HEK293 (cell line): Measurements from ENCODE around the gene EXT2.

ENCODE experiments used
- CTCF ChIA-PET: fragments of 350-600 bp; formaldehyde crosslinking; extraction: SDS; loops from one replicate; lab custom pipeline; 2021; ENCODE audit warnings: antibody characterized with exemption; lab: Yijun Ruan, JAX
- POLR2A ChIA-PET: fragments of 300-600 bp; formaldehyde crosslinking; extraction: SDS; loops from one replicate; lab custom pipeline; 2020; ENCODE audit warnings: antibody characterized with exemption, inconsistent platforms; lab: Yijun Ruan, JAX
- H3K27ac ChIP-seq: fragments of 200-500 bp; sonication (Bioruptor generic); 2 replicates; pipeline ENCODE4 v1.5.1; 2014; ENCODE audit warnings: low read depth, low read length, control low read depth, inconsistent platforms; ENCODE audit errors: extremely low read depth
- H3K36me3 ChIP-seq, 2 experiments: fragments of 200-500 bp in 1 of 2; sonication (Bioruptor generic) in 1 of 2; 1 replicate in 1 of 2; 2 replicates in 1 of 2; pipeline ENCODE4 v1.5.1; 2014 to 2017; ENCODE audit warnings: inconsistent platforms in 2 of 2, low read length in 2 of 2; ENCODE audit not compliant: control insufficient read depth in 2 of 2, insufficient read depth in 1 of 2
- H3K4me1 ChIP-seq: fragments of 200-500 bp; sonication (Bioruptor generic); 2 replicates; pipeline ENCODE4 v1.5.1; 2014; ENCODE audit warnings: mild to moderate bottlenecking, low read length, inconsistent platforms; ENCODE audit not compliant: control insufficient read depth, insufficient read depth
- H3K4me3 ChIP-seq: 2 replicates; pipeline ENCODE4 v1.5.1; 2011; ENCODE audit warnings: low read depth, mild to moderate bottlenecking, control low read depth, low read length, moderate library complexity
- H3K9me3 ChIP-seq: fragments of 200-500 bp; sonication (Bioruptor generic); 2 replicates; pipeline ENCODE4 v1.5.1; 2014; ENCODE audit warnings: low read depth, low read length, inconsistent platforms; ENCODE audit not compliant: control insufficient read depth, insufficient read depth
- EGR2 ChIP-seq: fragments of 450-650 bp; formaldehyde crosslinking; IDR thresholded peaks from 2 replicates; pipeline ENCODE4 v1.5.1; 2016; ENCODE audit warnings: low read depth, missing biosample characterization, missing genetic modification characterization
- GLIS2 ChIP-seq: fragments of 450-650 bp; formaldehyde crosslinking; IDR thresholded peaks from 2 replicates; pipeline ENCODE4 v1.5.1; 2016; ENCODE audit warnings: missing biosample characterization, missing genetic modification characterization
- KLF8 ChIP-seq: fragments of 450-650 bp; formaldehyde crosslinking; IDR thresholded peaks from 2 replicates; pipeline ENCODE4 v1.5.1; 2016; ENCODE audit warnings: missing biosample characterization, missing genetic modification characterization
- MZF1 ChIP-seq: fragments of 450-650 bp; formaldehyde crosslinking; IDR thresholded peaks from 2 replicates; pipeline ENCODE4 v1.5.1; 2017; ENCODE audit warnings: missing biosample characterization, missing genetic modification characterization, borderline replicate concordance
- OSR2 ChIP-seq: fragments of 450-650 bp; formaldehyde crosslinking; IDR thresholded peaks from 2 replicates; pipeline ENCODE4 v1.5.1; 2016; ENCODE audit warnings: missing biosample characterization, missing genetic modification characterization
- SETDB1 ChIP-seq: IDR thresholded peaks from one replicate; pipeline ENCODE4 v1.6.1; 2017; ENCODE audit warnings: mild to moderate bottlenecking, low read length, moderate library complexity, mixed read lengths; ENCODE audit not compliant: insufficient read length
- SP3 ChIP-seq: fragments of 450-650 bp; formaldehyde crosslinking; IDR thresholded peaks from 2 replicates; pipeline ENCODE4 v1.5.1; 2016; ENCODE audit warnings: missing biosample characterization, missing genetic modification characterization
- WT1 ChIP-seq: fragments of 450-650 bp; formaldehyde crosslinking; IDR thresholded peaks from 2 replicates; pipeline ENCODE4 v1.5.1; 2016; ENCODE audit warnings: missing biosample characterization, missing genetic modification characterization
- ZBTB17 ChIP-seq: fragments of 450-650 bp; formaldehyde crosslinking; IDR thresholded peaks from 2 replicates; pipeline ENCODE4 v1.5.1; 2016; ENCODE audit warnings: missing biosample characterization, missing genetic modification characterization
- ZBTB8A ChIP-seq: fragments of 450-650 bp; formaldehyde crosslinking; IDR thresholded peaks from 2 replicates; pipeline ENCODE4 v1.5.1; 2016; ENCODE audit warnings: missing biosample characterization, missing genetic modification characterization
- ZEB2 ChIP-seq: fragments of 450-650 bp; formaldehyde crosslinking; IDR thresholded peaks from 2 replicates; pipeline ENCODE4 v1.5.1; 2016; ENCODE audit warnings: missing biosample characterization, missing genetic modification characterization
- ZFHX2 ChIP-seq: fragments of 450-650 bp; formaldehyde crosslinking; conservative IDR thresholded peaks from 2 replicates; pipeline ENCODE4 v1.5.1; 2016; ENCODE audit warnings: missing biosample characterization, missing genetic modification characterization
- ZNF112 ChIP-seq: fragments of 450-650 bp; formaldehyde crosslinking; IDR thresholded peaks from 2 replicates; pipeline ENCODE4 v1.5.0; 2017; ENCODE audit warnings: missing biosample characterization, missing genetic modification characterization
- ZNF138 ChIP-seq: fragments of 450-650 bp; formaldehyde crosslinking; IDR thresholded peaks from 2 replicates; pipeline ENCODE4 v1.5.1; 2016; ENCODE audit warnings: missing biosample characterization, missing genetic modification characterization, borderline replicate concordance
- ZNF174 ChIP-seq: fragments of 450-650 bp; formaldehyde crosslinking; IDR thresholded peaks from 2 replicates; pipeline ENCODE4 v1.5.0; 2017; ENCODE audit warnings: missing biosample characterization, mild to moderate bottlenecking, missing genetic modification characterization
- ZNF2 ChIP-seq: fragments of 450-650 bp; formaldehyde crosslinking; IDR thresholded peaks from 2 replicates; pipeline ENCODE4 v1.5.1; 2016; ENCODE audit warnings: missing biosample characterization, missing genetic modification characterization
- ZNF214 ChIP-seq: fragments of 450-650 bp; formaldehyde crosslinking; IDR thresholded peaks from 2 replicates; pipeline ENCODE4 v1.5.1; 2017; ENCODE audit warnings: missing biosample characterization, mild to moderate bottlenecking, missing genetic modification characterization, borderline replicate concordance
- ZNF274 ChIP-seq, 2 experiments: fragments of 200-500 bp in 1 of 2; fragments of 450-650 bp in 1 of 2; sonication (Bioruptor generic) in 1 of 2; formaldehyde crosslinking in 1 of 2; IDR thresholded peaks; 2 replicates each; pipeline versions ENCODE4 v1.5.1 to v1.6.1; 2014 to 2016; ENCODE audit warnings: borderline replicate concordance in 1 of 2, inconsistent platforms in 1 of 2, low read length in 1 of 2, missing biosample characterization in 1 of 2, missing genetic modification characterization in 1 of 2
- ZNF426 ChIP-seq: fragments of 450-650 bp; formaldehyde crosslinking; IDR thresholded peaks from 2 replicates; pipeline ENCODE4 v1.5.1; 2017; ENCODE audit warnings: missing biosample characterization, missing genetic modification characterization, mild to moderate bottlenecking, inconsistent platforms, moderate library complexity
- ZNF473 ChIP-seq: fragments of 450-650 bp; formaldehyde crosslinking; IDR thresholded peaks from 2 replicates; pipeline ENCODE4 v1.5.1; 2017; ENCODE audit warnings: missing biosample characterization, missing genetic modification characterization
- ZNF501 ChIP-seq: fragments of 450-650 bp; formaldehyde crosslinking; IDR thresholded peaks from 2 replicates; pipeline ENCODE4 v1.5.1; 2016; ENCODE audit warnings: missing biosample characterization, missing genetic modification characterization
- ZNF544 ChIP-seq: fragments of 450-650 bp; formaldehyde crosslinking; IDR thresholded peaks from 2 replicates; pipeline ENCODE4 v1.5.0; 2017; ENCODE audit warnings: missing biosample characterization, missing genetic modification characterization
- ZNF549 ChIP-seq: fragments of 450-650 bp; IDR thresholded peaks from 2 replicates; pipeline ENCODE4 v1.5.1; 2018; ENCODE audit warnings: missing biosample characterization, missing genetic modification characterization, mild to moderate bottlenecking, inconsistent platforms, moderate library complexity
- ZSCAN16 ChIP-seq: fragments of 450-650 bp; formaldehyde crosslinking; IDR thresholded peaks from 2 replicates; pipeline ENCODE4 v1.5.1; 2016; ENCODE audit warnings: missing biosample characterization, missing genetic modification characterization
- TF ChIP-seq, protein P1 (sequence below): fragments of 450-650 bp; formaldehyde crosslinking; IDR thresholded peaks from 2 replicates; pipeline ENCODE4 v1.5.1; 2016; ENCODE audit warnings: missing biosample characterization, missing genetic modification characterization
- TF ChIP-seq, protein P2 (sequence below): fragments of 450-650 bp; formaldehyde crosslinking; IDR thresholded peaks from 2 replicates; pipeline ENCODE4 v1.5.1; 2016; ENCODE audit warnings: missing biosample characterization, missing genetic modification characterization

EXT2 gene

DNA sequence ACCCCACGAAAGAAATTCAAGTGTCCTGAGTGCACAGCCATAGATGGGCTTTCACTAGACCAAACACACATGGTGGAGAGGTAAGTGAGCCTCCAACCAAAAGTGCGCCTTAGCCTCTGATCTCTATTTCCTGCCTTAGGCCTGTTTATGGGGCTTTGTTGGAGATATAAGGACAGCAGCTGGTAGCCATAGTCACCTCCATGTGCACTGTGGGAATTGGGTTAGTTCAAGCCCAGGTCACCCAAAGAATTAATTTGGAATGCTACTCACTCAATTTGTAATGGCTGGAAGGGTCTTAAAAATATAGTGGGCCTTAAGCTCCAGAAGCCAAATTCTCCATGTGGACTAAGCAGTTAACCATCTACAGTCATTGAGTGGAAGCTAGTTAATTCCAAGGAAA, 140.8 kb downstream of the EXT2 start:
- no peaks in the 10 kb centered on the region for H3K4me1 ChIP-seq
- H3K27ac ChIP-seq = no peak overlapping the region
- ChIA-PET CTCF (no interaction called here), POLR2A (no interaction called here)
- H3K4me3 ChIP-seq = no peak overlapping the region
- TF ChIP-seq ZBTB8A (tag by site-specific recombination) (no peak), ZNF426 (tag by site-specific recombination) (no peak), ZFHX2 (no peak), OSR2 (tag by site-specific recombination) (no peak), SETDB1 (no peak), ZBTB17 (tag by site-specific recombination) (no peak), ZNF501 (no peak)
- TF ChIP-seq, protein P1, sequence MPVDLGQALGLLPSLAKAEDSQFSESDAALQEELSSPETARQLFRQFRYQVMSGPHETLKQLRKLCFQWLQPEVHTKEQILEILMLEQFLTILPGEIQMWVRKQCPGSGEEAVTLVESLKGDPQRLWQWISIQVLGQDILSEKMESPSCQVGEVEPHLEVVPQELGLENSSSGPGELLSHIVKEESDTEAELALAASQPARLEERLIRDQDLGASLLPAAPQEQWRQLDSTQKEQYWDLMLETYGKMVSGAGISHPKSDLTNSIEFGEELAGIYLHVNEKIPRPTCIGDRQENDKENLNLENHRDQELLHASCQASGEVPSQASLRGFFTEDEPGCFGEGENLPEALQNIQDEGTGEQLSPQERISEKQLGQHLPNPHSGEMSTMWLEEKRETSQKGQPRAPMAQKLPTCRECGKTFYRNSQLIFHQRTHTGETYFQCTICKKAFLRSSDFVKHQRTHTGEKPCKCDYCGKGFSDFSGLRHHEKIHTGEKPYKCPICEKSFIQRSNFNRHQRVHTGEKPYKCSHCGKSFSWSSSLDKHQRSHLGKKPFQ (tag by site-specific recombination) = no peak
- no peaks in the 10 kb centered on the region for H3K9me3 ChIP-seq
- peaks cover 0 to 41% of the 10 kb centered on the region in 2 experiments; a peak in 2 of 3 replicates for H3K36me3 ChIP-seq

DNA sequence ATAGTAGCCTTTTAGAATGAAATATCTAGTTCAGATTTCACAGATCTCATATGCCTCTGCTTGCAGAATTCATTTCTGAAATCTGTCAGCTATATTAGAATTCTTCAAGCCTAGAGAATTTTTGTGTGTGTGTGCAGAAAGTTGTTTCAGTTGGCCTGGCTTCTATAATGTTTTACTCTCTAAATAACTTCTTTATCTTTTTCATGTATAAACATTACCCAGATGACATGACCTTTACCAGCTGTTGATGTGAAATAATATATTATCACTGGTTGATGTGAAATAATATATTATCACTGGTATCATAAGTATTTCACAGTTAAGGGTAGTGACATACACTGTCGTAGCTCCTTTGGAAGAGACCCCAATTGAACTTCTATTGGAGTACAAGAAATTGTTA, 141.7 kb downstream of the EXT2 start:
- Histone ChIP-seq H3K36me3 (peaks cover 0 to 47% of the 10 kb centered on the region in 2 experiments; a peak in 2 of 3 replicates), H3K27ac (no peak overlapping the region)
- CTCF ChIA-PET = no interaction called here
- POLR2A ChIA-PET = no interaction called here
- TF ChIP-seq ZEB2 = no peak
- no peak for TF ChIP-seq ZNF2 (tag by site-specific recombination)
- TF ChIP-seq, all 188 proteins: peak for 0
- H3K9me3 ChIP-seq = no peaks in the 10 kb centered on the region
- H3K4me3 ChIP-seq = no peak overlapping the region
- H3K4me1 ChIP-seq = no peaks in the 10 kb centered on the region

DNA sequence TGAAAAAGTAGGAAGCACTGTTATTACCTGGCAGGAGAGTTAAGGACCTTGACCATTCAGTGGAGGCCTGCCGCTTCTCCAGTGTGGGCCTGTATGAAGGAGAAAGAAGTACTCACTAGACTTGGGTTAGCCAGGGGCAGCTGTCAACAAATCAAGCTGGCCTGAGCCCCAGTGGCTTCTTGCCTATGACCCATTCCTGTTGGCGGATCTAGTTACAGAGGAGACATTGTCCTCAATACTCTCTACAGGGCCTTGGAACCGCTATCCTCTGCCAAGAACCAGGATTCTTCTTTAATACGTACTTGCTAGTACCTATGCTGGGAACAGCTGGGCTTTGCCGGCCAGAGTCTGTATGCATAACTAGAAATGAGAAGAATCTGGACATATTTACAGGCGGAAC, 146.4 kb downstream of the EXT2 start:
- H3K36me3 ChIP-seq = peaks cover 0 to 56% of the 10 kb centered on the region in 2 experiments; a peak in 1 of 3 replicates
- ChIA-PET CTCF (interaction anchor here (1.0 kb wide), 1 partner anchor 63 kb away, joined by 3 read pairs; no protein-coding TSS in a partner anchor), POLR2A (no interaction called here)
- H3K9me3 ChIP-seq = no peaks in the 10 kb centered on the region
- TF ChIP-seq GLIS2 (tag by site-specific recombination) (no peak), ZNF138 (tag by site-specific recombination) (no peak), ZNF274 (IDR thresholded peaks at IDR 0.05; ENCODE audit: low read length) (no peak), ZNF274 (tag by site-specific recombination; IDR thresholded peaks at IDR 0.05; ENCODE audit: borderline replicate concordance) (no peak), ZNF2 (tag by site-specific recombination) (no peak), WT1 (tag by site-specific recombination) (no peak), OSR2 (tag by site-specific recombination) (no peak), SP3 (tag by site-specific recombination) (no peak), ZSCAN16 (no peak), ZNF174 (tag by site-specific recombination) (no peak), ZNF473 (tag by site-specific recombination) (no peak), ZNF214 (tag by site-specific recombination) (no peak), EGR2 (tag by site-specific recombination) (no peak), ZNF549 (no peak), ZNF112 (tag by site-specific recombination) (no peak), KLF8 (no peak), ZNF544 (tag by site-specific recombination) (no peak), MZF1 (tag by site-specific recombination) (no peak)
- TF ChIP-seq, protein P2, sequence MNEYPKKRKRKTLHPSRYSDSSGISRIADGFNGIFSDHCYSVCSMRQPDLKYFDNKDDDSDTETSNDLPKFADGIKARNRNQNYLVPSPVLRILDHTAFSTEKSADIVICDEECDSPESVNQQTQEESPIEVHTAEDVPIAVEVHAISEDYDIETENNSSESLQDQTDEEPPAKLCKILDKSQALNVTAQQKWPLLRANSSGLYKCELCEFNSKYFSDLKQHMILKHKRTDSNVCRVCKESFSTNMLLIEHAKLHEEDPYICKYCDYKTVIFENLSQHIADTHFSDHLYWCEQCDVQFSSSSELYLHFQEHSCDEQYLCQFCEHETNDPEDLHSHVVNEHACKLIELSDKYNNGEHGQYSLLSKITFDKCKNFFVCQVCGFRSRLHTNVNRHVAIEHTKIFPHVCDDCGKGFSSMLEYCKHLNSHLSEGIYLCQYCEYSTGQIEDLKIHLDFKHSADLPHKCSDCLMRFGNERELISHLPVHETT (tag by site-specific recombination) = no peak
- no peak overlapping the region for H3K4me3 ChIP-seq
- no peaks in the 10 kb centered on the region for H3K4me1 ChIP-seq
- H3K27ac ChIP-seq = no peak overlapping the region
